Liver (tissue), 9 donors: ENCODE data around the gene RASGRP3. TPM values are rescaled to one million over a fixed set of nuclear protein-coding genes. Genes with fewer than 3 reads are reported as not detected.

Experiments
- DNase-seq: peaks from one replicate; pipeline ENCODE4 v3.0.0-alpha.2; 2017; ENCODE audit warnings: low spot score
- H3K27ac ChIP-seq, 2 donors: one replicate each; pipeline ENCODE4 v1.7.0; 2013; ENCODE audit warnings: inconsistent platforms in 2 of 2, low read length in 2 of 2, control low read depth in 1 of 2, low read depth in 1 of 2, mild to moderate bottlenecking in 1 of 2
- H3K27me3 ChIP-seq, 4 donors: one replicate each; pipeline versions ENCODE4 v1.6.1 to v1.7.0; 2013; ENCODE audit warnings: low read length in 3 of 4, inconsistent platforms in 1 of 4, mild to moderate bottlenecking in 1 of 4, moderate library complexity in 1 of 4; ENCODE audit not compliant: control insufficient read depth in 4 of 4, insufficient read depth in 4 of 4
- H3K36me3 ChIP-seq, 4 donors: one replicate each; pipeline versions ENCODE4 v1.6.1 to v1.7.0; 2013; ENCODE audit warnings: low read length in 3 of 4, mild to moderate bottlenecking in 3 of 4, low read depth in 1 of 4, moderate library complexity in 1 of 4; ENCODE audit not compliant: control insufficient read depth in 4 of 4, insufficient read depth in 3 of 4
- H3K4me1 ChIP-seq, 4 donors: one replicate each; pipeline versions ENCODE4 v1.6.1 to v1.7.0; 2013; ENCODE audit warnings: low read length in 3 of 4, mild to moderate bottlenecking in 3 of 4, moderate library complexity in 1 of 4; ENCODE audit not compliant: control insufficient read depth in 4 of 4, insufficient read depth in 4 of 4
- H3K4me3 ChIP-seq, 3 donors: one replicate each; pipeline versions ENCODE4 v1.6.1 to v1.7.0; 2013; ENCODE audit warnings: low read length in 3 of 3, control low read depth in 1 of 3, low read depth in 1 of 3, mild to moderate bottlenecking in 1 of 3
- H3K9ac ChIP-seq, 2 donors: one replicate each; pipeline ENCODE4 v1.7.0; 2013; ENCODE audit warnings: low read length in 2 of 2, mild to moderate bottlenecking in 2 of 2, moderate library complexity in 2 of 2, control low read depth in 1 of 2, low read depth in 1 of 2
- H3K9me3 ChIP-seq, 4 donors: one replicate each; pipeline versions ENCODE4 v1.6.1 to v1.7.0; 2013; ENCODE audit warnings: low read length in 3 of 4; ENCODE audit not compliant: control insufficient read depth in 4 of 4
- CTCF ChIP-seq: fragments of 150-350 bp; IDR thresholded peaks from 2 replicates; pipeline ENCODE4 v1.5.1; 2017; ENCODE audit warnings: improper control_type of control experiment, low read depth, low read length; ENCODE audit not compliant: missing input control
- EGR1 ChIP-seq, 2 donors: IDR thresholded peaks; 2 replicates each; pipeline ENCODE4 v1.6.1; 2016 to 2018; ENCODE audit warnings: antibody characterized with exemption in 2 of 2, low read depth in 2 of 2
- FOXA1 ChIP-seq: IDR thresholded peaks from 2 replicates; pipeline ENCODE4 v1.6.1; 2016; ENCODE audit warnings: antibody characterized with exemption
- GABPA ChIP-seq, 2 donors: IDR thresholded peaks in 1 of 2; conservative IDR thresholded peaks in 1 of 2; 2 replicates each; pipeline ENCODE4 v1.6.1; 2016; ENCODE audit warnings: antibody characterized with exemption in 2 of 2, mild to moderate bottlenecking in 1 of 2, moderate library complexity in 1 of 2
- HNF4A ChIP-seq, 2 donors: conservative IDR thresholded peaks; 2 replicates each; pipeline ENCODE4 v1.6.1; 2016; ENCODE audit warnings: antibody characterized with exemption in 2 of 2, mild to moderate bottlenecking in 2 of 2
- HNF4G ChIP-seq: IDR thresholded peaks from 2 replicates; pipeline ENCODE4 v1.6.1; 2016; ENCODE audit warnings: antibody characterized with exemption
- JUND ChIP-seq, 2 donors: IDR thresholded peaks; 2 replicates each; pipeline ENCODE4 v1.6.1; 2016; ENCODE audit warnings: antibody characterized with exemption in 2 of 2
- NR2F2 ChIP-seq: IDR thresholded peaks from 2 replicates; pipeline ENCODE4 v1.6.1; 2016; ENCODE audit warnings: antibody characterized with exemption
- RAD21 ChIP-seq, 2 donors: IDR thresholded peaks; 2 replicates each; pipeline ENCODE4 v1.6.1; 2016; ENCODE audit warnings: antibody characterized with exemption in 2 of 2, mild to moderate bottlenecking in 2 of 2
- REST ChIP-seq: IDR thresholded peaks from 2 replicates; pipeline ENCODE4 v1.6.1; 2016; ENCODE audit warnings: antibody characterized with exemption, mild to moderate bottlenecking
- RXRA ChIP-seq, 2 donors: IDR thresholded peaks; 2 replicates each; pipeline ENCODE4 v1.6.1; 2017 to 2018; ENCODE audit warnings: antibody characterized with exemption in 2 of 2, mild to moderate bottlenecking in 1 of 2
- SP1 ChIP-seq: IDR thresholded peaks from 2 replicates; pipeline ENCODE4 v1.6.1; 2018; ENCODE audit warnings: antibody characterized with exemption, mild to moderate bottlenecking
- YY1 ChIP-seq: IDR thresholded peaks from 2 replicates; pipeline ENCODE4 v1.6.1; 2016; ENCODE audit warnings: antibody characterized with exemption, mild to moderate bottlenecking
- WGBS: extraction: QIAGEN DNeasy Blood & Tissue Kit; methylation state at CpG from one replicate; pipeline ENCODE4 v1.1.7; 2013; 5-methylcytosine and 5-hydroxymethylcytosine counted together
- polyA plus RNA-seq, 2 donors: library from polyadenylated mRNA; stranded (reverse) in 1 of 2; unstranded in 1 of 2; fragments of 200-250 nt in 1 of 2; fragments of >200 nt in 1 of 2; fragmentation: Nextera tagmentation in 1 of 2; extraction: Ambion mirVana in 1 of 2; gene quantifications; one replicate each; pipeline versions ENCODE4 v1.2.1 to v1.2.3, GENCODE V29; 2013 to 2015
- total RNA-seq, 2 donors: library from RNA; depleted of rRNA; stranded (reverse); fragments of >200 nt; gene quantifications; one replicate each; pipeline ENCODE4 v1.2.3, GENCODE V29; 2014
- TF ChIP-seq, protein P1 (sequence below): IDR thresholded peaks from 2 replicates; pipeline ENCODE4 v1.6.1; 2016; ENCODE audit warnings: antibody characterized with exemption
- donor health status: healthy.
- donor health status: healthy.
- donor health status: healthy.
- donor health status: healthy.
- donor health status: healthy.

RASGRP3 gene
- total and polyA plus RNA-seq, 4 donors = 1.8 to 9.9 (median 7.0) TPM

GRCh38 chr2:33433279-33434235 is 42.9 kb upstream of the RASGRP3 start (continued):
- TF ChIP-seq CTCF (no peak), FOXA1 (no peak), GABPA (IDR thresholded peaks at IDR 0.05 in 1 of 2, conservative IDR thresholded peaks at IDR 0.05 in 1 of 2) (no peak), NR2F2 (no peak), RAD21 (IDR thresholded peaks at IDR 0.05) (no peak), JUND (IDR thresholded peaks at IDR 0.05) (no peak), EGR1 (IDR thresholded peaks at IDR 0.05; ENCODE audit: low read depth in 2 of 2) (no peak)

GRCh38 chr2:33435518-33435917 is 40.9 kb upstream of the RASGRP3 start:
- no peak for DNase-seq
- no peaks in the 10 kb centered on the region for H3K36me3 ChIP-seq
- no peaks in the 10 kb centered on the region for H3K27me3 ChIP-seq
- no peaks in the 10 kb centered on the region for H3K9me3 ChIP-seq
- H3K4me1 ChIP-seq = no peaks in the 10 kb centered on the region
- no peak overlapping the region for H3K4me3 ChIP-seq
- H3K27ac ChIP-seq = no peak overlapping the region
- TF ChIP-seq, protein P1, sequence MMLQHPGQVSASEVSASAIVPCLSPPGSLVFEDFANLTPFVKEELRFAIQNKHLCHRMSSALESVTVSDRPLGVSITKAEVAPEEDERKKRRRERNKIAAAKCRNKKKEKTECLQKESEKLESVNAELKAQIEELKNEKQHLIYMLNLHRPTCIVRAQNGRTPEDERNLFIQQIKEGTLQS = no peak
- no peak for TF ChIP-seq CTCF
- TF ChIP-seq EGR1 (IDR thresholded peaks at IDR 0.05; ENCODE audit: low read depth in 2 of 2) = no peak
- no peak for TF ChIP-seq REST
- no peak for TF ChIP-seq NR2F2
- no peak for TF ChIP-seq SP1
- no peak for TF ChIP-seq YY1
- TF ChIP-seq RXRA (IDR thresholded peaks at IDR 0.05) = no peak
- no peak for TF ChIP-seq HNF4A (conservative IDR thresholded peaks at IDR 0.05)
- TF ChIP-seq HNF4G = no peak
- no peak for TF ChIP-seq JUND (IDR thresholded peaks at IDR 0.05)
- no peak overlapping the region for H3K9ac ChIP-seq
- WGBS = 76% methylated on average over 8 of the region's 8 CpGs
